Mucosa of rectum (tissue), 2 donors: Measurements from ENCODE around the gene WFDC10A.
"Not testable (repeated sequence)": the region's sequence is repeated elsewhere in the genome, so short reads cannot be mapped to it uniquely, and the experiment has no call there.

Experiments used
- H3K27ac ChIP-seq, 2 donors: one replicate each; pipeline ENCODE4 v1.7.0; 2013; ENCODE audit warnings: inconsistent platforms in 2 of 2, low read depth in 2 of 2, low read length in 2 of 2
- H3K27me3 ChIP-seq, 2 donors: one replicate each; pipeline ENCODE4 v1.7.0; 2013; ENCODE audit warnings: low read length in 2 of 2; ENCODE audit not compliant: control insufficient read depth in 2 of 2, insufficient read depth in 2 of 2
- H3K36me3 ChIP-seq, 2 donors: one replicate each; pipeline ENCODE4 v1.7.0; 2013; ENCODE audit warnings: low read length in 2 of 2; ENCODE audit not compliant: control insufficient read depth in 2 of 2, insufficient read depth in 2 of 2
- H3K4me1 ChIP-seq, 2 donors: one replicate each; pipeline ENCODE4 v1.7.0; 2013; ENCODE audit warnings: low read length in 2 of 2, mild to moderate bottlenecking in 1 of 2; ENCODE audit not compliant: control insufficient read depth in 2 of 2, insufficient read depth in 2 of 2
- H3K4me3 ChIP-seq, 2 donors: one replicate each; pipeline ENCODE4 v1.7.0; 2013; ENCODE audit warnings: low read length in 2 of 2
- H3K9ac ChIP-seq, 2 donors: one replicate each; pipeline ENCODE4 v1.7.0; 2013; ENCODE audit warnings: low read length in 2 of 2, low read depth in 1 of 2, mild to moderate bottlenecking in 1 of 2
- H3K9me3 ChIP-seq, 2 donors: one replicate each; pipeline ENCODE4 v1.7.0; 2013; ENCODE audit warnings: low read length in 2 of 2; ENCODE audit not compliant: control insufficient read depth in 2 of 2
- donor health status: healthy.
- donor health status: Normal muscosa, but diverticular disease.

Gene WFDC10A

GRCh38 chr20:45607810-45608209, 21.7 kb upstream of the WFDC10A start:
- H3K36me3 ChIP-seq = no peaks in the 10 kb centered on the region
- no peak overlapping the region for H3K9ac ChIP-seq
- no peaks in the 10 kb centered on the region for H3K4me1 ChIP-seq
- no peak overlapping the region for H3K27ac ChIP-seq
- peaks cover 0 to 2% of the 10 kb centered on the region in 2 donors for H3K9me3 ChIP-seq
- no peak overlapping the region for H3K4me3 ChIP-seq
- no peaks in the 10 kb centered on the region for H3K27me3 ChIP-seq

- Histone ChIP-seq H3K9me3 (no peaks in the 10 kb centered on the region), H3K4me1 (peaks cover 0 to 2% of the 10 kb centered on the region in 2 donors), H3K27me3 (no peaks in the 10 kb centered on the region), H3K4me3 (no peak overlapping the region), H3K27ac (no peak overlapping the region), H3K9ac (no peak overlapping the region), H3K36me3 (no peaks in the 10 kb centered on the region)
These were observed 18.5 kb upstream of the WFDC10A start for GRCh38 chr20:45611054-45611453.

- Histone ChIP-seq H3K9me3 (no peaks in the 10 kb centered on the region), H3K4me3 (no peak overlapping the region), H3K9ac (no peak overlapping the region), H3K4me1 (peaks cover 0 to 2% of the 10 kb centered on the region in 2 donors), H3K36me3 (no peaks in the 10 kb centered on the region), H3K27me3 (no peaks in the 10 kb centered on the region), H3K27ac (no peak overlapping the region)
These were observed 17.2 kb upstream of the WFDC10A start for GRCh38 chr20:45612314-45612713.

GRCh38 chr20:45617591-45617990, 11.9 kb upstream of the WFDC10A start:
- Histone ChIP-seq H3K36me3 (no peaks in the 10 kb centered on the region), H3K9ac (no peak overlapping the region), H3K9me3 (no peaks in the 10 kb centered on the region), H3K4me1 (peaks cover 4 to 12% of the 10 kb centered on the region in 2 donors), H3K4me3 (no peak overlapping the region), H3K27me3 (no peaks in the 10 kb centered on the region), H3K27ac (no peak overlapping the region)

GRCh38 chr20:45621593-45621992, 7.9 kb upstream of the WFDC10A start:
- Histone ChIP-seq H3K4me3 (no peak overlapping the region), H3K27me3 (no peaks in the 10 kb centered on the region), H3K27ac (peak overlapping the region in 1 of 2 donors; percentile 20), H3K9me3 (no peaks in the 10 kb centered on the region), H3K9ac (no peak overlapping the region), H3K4me1 (peaks cover 4 to 10% of the 10 kb centered on the region in 2 donors), H3K36me3 (no peaks in the 10 kb centered on the region)

GRCh38 chr20:45626540-45626939, 3.0 kb upstream of the WFDC10A start:
- H3K27me3 ChIP-seq = no peaks in the 10 kb centered on the region
- no peak overlapping the region for H3K4me3 ChIP-seq
- H3K36me3 ChIP-seq = no peaks in the 10 kb centered on the region
- H3K9me3 ChIP-seq = no peaks in the 10 kb centered on the region
- H3K9ac ChIP-seq = no peak overlapping the region
- H3K27ac ChIP-seq = no peak overlapping the region
- peaks cover 1 to 5% of the 10 kb centered on the region in 2 donors for H3K4me1 ChIP-seq

GRCh38 chr20:45630371-45630770, 832 bp downstream of the WFDC10A start:
- no peaks in the 10 kb centered on the region for H3K9me3 ChIP-seq
- no peak overlapping the region for H3K9ac ChIP-seq
- no peaks in the 10 kb centered on the region for H3K4me1 ChIP-seq
- no peak overlapping the region for H3K27ac ChIP-seq
- H3K36me3 ChIP-seq = no peaks in the 10 kb centered on the region
- no peak overlapping the region for H3K4me3 ChIP-seq
- no peaks in the 10 kb centered on the region for H3K27me3 ChIP-seq

GRCh38 chr20:45631184-45631583, 1.6 kb downstream of the WFDC10A start, which contains the start of gene WFDC9:
TSS of gene WFDC9 (minus strand) at chr20:45631284. CDS start at chr20:45610181, 21,103 bp downstream.
- H3K9ac ChIP-seq = no peak within 1 kb of the TSS
- H3K9me3 ChIP-seq = no peaks in the 10 kb centered on the region
- no peaks in the 10 kb centered on the region for H3K36me3 ChIP-seq
- H3K27ac ChIP-seq = no peak within 1 kb of the TSS
- no peak within 1 kb of the TSS for H3K4me3 ChIP-seq
- H3K4me1 ChIP-seq = no peaks in the 10 kb centered on the region
- H3K27me3 ChIP-seq = no peaks in the 10 kb centered on the region

GRCh38 chr20:45636513-45636912, 7.0 kb downstream of the WFDC10A start:
- H3K4me1 ChIP-seq = no peaks in the 10 kb centered on the region
- H3K27ac ChIP-seq = no peak overlapping the region
- no peaks in the 10 kb centered on the region for H3K27me3 ChIP-seq
- H3K9me3 ChIP-seq = no peaks in the 10 kb centered on the region
- no peak overlapping the region for H3K4me3 ChIP-seq
- H3K36me3 ChIP-seq = no peaks in the 10 kb centered on the region
- no peak overlapping the region for H3K9ac ChIP-seq

- H3K4me3 ChIP-seq = no peak overlapping the region
- H3K27ac ChIP-seq = no peak overlapping the region
- no peaks in the 10 kb centered on the region for H3K4me1 ChIP-seq
- H3K27me3 ChIP-seq = no peaks in the 10 kb centered on the region
- no peaks in the 10 kb centered on the region for H3K9me3 ChIP-seq
- no peak overlapping the region for H3K9ac ChIP-seq
- no peaks in the 10 kb centered on the region for H3K36me3 ChIP-seq
These were observed 10.1 kb downstream of the WFDC10A start for GRCh38 chr20:45639687-45640086.

GRCh38 chr20:45641076-45641475, 11.5 kb downstream of the WFDC10A start:
- H3K36me3 ChIP-seq, H3K4me3 ChIP-seq, H3K9ac ChIP-seq, H3K27me3 ChIP-seq, H3K9me3 ChIP-seq, H3K4me1 ChIP-seq, H3K27ac ChIP-seq: not testable (repeated sequence)
